IMR-90 (cell line): ENCODE results near the gene ZBED1. TPM values are rescaled to one million over a fixed set of nuclear protein-coding genes. Genes with fewer than 3 reads are reported as not detected.

Experiments used
- ATAC-seq: fragments of 200-7000 bp; cut with Tn5 transposase; 2 replicates; pipeline ENCODE4 v1.9.1; 2020; ENCODE audit warnings: low read depth, mild to moderate bottlenecking, moderate library complexity
- BruUV-seq: library from RNA; stranded (reverse); fragments of 400-500 nt; replicated peaks from 2 replicates; lab custom pipeline; 2021; lab: Mats Ljungman, UMichigan
- CTCF ChIA-PET: fragments of 300-600 bp; formaldehyde crosslinking; extraction: SDS; loops from one replicate; lab custom pipeline; 2021; ENCODE audit warnings: antibody characterized with exemption; lab: Yijun Ruan, JAX
- POLR2A ChIA-PET: fragments of 300-600 bp; sonication (Branson Sonifier 250); formaldehyde crosslinking; loops from one replicate; lab custom pipeline; 2022; ENCODE audit warnings: antibody characterized with exemption; ENCODE audit not compliant: unreplicated experiment; lab: Charles Lee
- DNase-seq: peaks from one replicate; pipeline ENCODE4 v3.0.0; 2013
- H2AFZ ChIP-seq: replicated peaks from 2 replicates; pipeline ENCODE3; 2013; ENCODE audit warnings: low read length, mild to moderate bottlenecking; ENCODE audit not compliant: poor library complexity
- H2AK5ac ChIP-seq: 2 replicates; pipeline ENCODE4 v1.6.1; 2013; ENCODE audit warnings: low read depth, low read length, inconsistent platforms
- H2AK9ac ChIP-seq: replicated peaks from 2 replicates; pipeline ENCODE3; 2013; ENCODE audit warnings: mild to moderate bottlenecking, low read depth, low read length, moderate library complexity; ENCODE audit not compliant: poor library complexity
- H2BK120ac ChIP-seq: 2 replicates; pipeline ENCODE4 v1.6.1; 2013; ENCODE audit warnings: low read depth, low read length, inconsistent platforms
- H2BK15ac ChIP-seq: 3 replicates; pipeline ENCODE4 v1.6.1; 2013; ENCODE audit warnings: low read depth, low read length, inconsistent platforms
- H2BK20ac ChIP-seq: 2 replicates; pipeline ENCODE4 v1.6.1; 2013; ENCODE audit warnings: low read depth, mild to moderate bottlenecking, inconsistent platforms, low read length, moderate library complexity
- H2BK5ac ChIP-seq: 2 replicates; pipeline ENCODE4 v1.6.1; 2013; ENCODE audit warnings: mild to moderate bottlenecking, low read depth, low read length, inconsistent platforms; ENCODE audit not compliant: poor library complexity, severe bottlenecking
- H3K14ac ChIP-seq: replicated peaks from 2 replicates; pipeline ENCODE4 v1.6.1; 2013; ENCODE audit warnings: low read depth, low read length, inconsistent platforms
- H3K18ac ChIP-seq: 2 replicates; pipeline ENCODE4 v1.6.1; 2013; ENCODE audit warnings: low read depth, low read length, control low read depth
- H3K23ac ChIP-seq: 2 replicates; pipeline ENCODE4 v1.6.1; 2013; ENCODE audit warnings: low read depth, low read length, inconsistent platforms
- H3K27ac ChIP-seq: 2 replicates; pipeline ENCODE4 v1.5.1; 2013; ENCODE audit warnings: mild to moderate bottlenecking, control low read depth, low read length; ENCODE audit not compliant: insufficient read depth
- H3K27me3 ChIP-seq: 2 replicates; pipeline ENCODE4 v1.6.1; 2013; ENCODE audit warnings: low read length; ENCODE audit not compliant: control insufficient read depth, insufficient read depth
- H3K36me3 ChIP-seq: 2 replicates; pipeline ENCODE4 v1.6.1; 2013; ENCODE audit warnings: low read length, mixed read lengths; ENCODE audit not compliant: control insufficient read depth, insufficient read depth
- H3K4ac ChIP-seq: 2 replicates; pipeline ENCODE4 v1.6.1; 2013; ENCODE audit warnings: low read depth, low read length, inconsistent platforms
- H3K4me1 ChIP-seq: 2 replicates; pipeline ENCODE4 v1.6.1; 2013; ENCODE audit warnings: low read length, mixed read lengths; ENCODE audit not compliant: control insufficient read depth, insufficient read depth
- H3K4me2 ChIP-seq: 2 replicates; pipeline ENCODE4 v1.6.1; 2013; ENCODE audit warnings: low read depth, mild to moderate bottlenecking, control low read depth, low read length, moderate library complexity
- H3K4me3 ChIP-seq: 2 replicates; pipeline ENCODE4 v1.5.1; 2013; ENCODE audit warnings: low read depth, mild to moderate bottlenecking, control low read depth, low read length, moderate library complexity; ENCODE audit not compliant: insufficient read depth
- H3K56ac ChIP-seq: 2 replicates; pipeline ENCODE4 v1.6.1; 2013; ENCODE audit warnings: low read length, inconsistent platforms; ENCODE audit not compliant: insufficient read depth; ENCODE audit errors: extremely low read depth
- H3K79me1 ChIP-seq, 2 experiments: 2 replicates each; pipeline ENCODE4 v1.6.1; 2013; ENCODE audit warnings: low read length in 2 of 2, inconsistent platforms in 1 of 2, low read depth in 1 of 2
- H3K9ac ChIP-seq: 2 replicates; pipeline ENCODE4 v1.6.1; 2013; ENCODE audit warnings: low read depth, low read length, control low read depth
- H3K9me1 ChIP-seq: 2 replicates; pipeline ENCODE4 v1.6.1; 2013; ENCODE audit warnings: low read length, inconsistent platforms; ENCODE audit not compliant: insufficient read depth
- H3K9me3 ChIP-seq: 2 replicates; pipeline ENCODE4 v1.6.1; 2013; ENCODE audit warnings: low read length; ENCODE audit not compliant: control insufficient read depth, insufficient read depth
- H4K20me1 ChIP-seq: 2 replicates; pipeline ENCODE4 v1.6.1; 2013; ENCODE audit warnings: low read length, inconsistent platforms; ENCODE audit not compliant: insufficient read depth
- H4K5ac ChIP-seq: 2 replicates; pipeline ENCODE4 v1.6.1; 2013; ENCODE audit warnings: mild to moderate bottlenecking, low read depth, low read length, control low read depth
- H4K8ac ChIP-seq, 2 experiments: 2 replicates each; pipeline ENCODE4 v1.6.1; 2013; ENCODE audit warnings: low read depth in 2 of 2, low read length in 2 of 2, control low read depth in 1 of 2, inconsistent platforms in 1 of 2
- H4K91ac ChIP-seq: 2 replicates; pipeline ENCODE4 v1.6.1; 2013; ENCODE audit warnings: low read depth, low read length, inconsistent platforms; ENCODE audit not compliant: insufficient read depth
- CEBPB ChIP-seq: IDR thresholded peaks from 2 replicates; pipeline ENCODE4 v1.6.1; 2012; ENCODE audit warnings: low read depth, low read length, improper control_type of control experiment
- CHD1 ChIP-seq: IDR thresholded peaks from 2 replicates; pipeline ENCODE4 v1.6.1; 2012; ENCODE audit warnings: low read depth, low read length, improper control_type of control experiment
- CTCF ChIP-seq: conservative IDR thresholded peaks from 2 replicates; pipeline ENCODE4 v1.5.1; 2012; ENCODE audit warnings: mild to moderate bottlenecking, low read depth, low read length, improper control_type of control experiment
- FOS ChIP-seq: fragments of 150-350 bp; IDR thresholded peaks from 2 replicates; pipeline ENCODE4 v1.6.1; 2016; ENCODE audit warnings: low read depth, low read length
- MAZ ChIP-seq: IDR thresholded peaks from 2 replicates; pipeline ENCODE4 v1.6.1; 2012; ENCODE audit warnings: low read depth, mild to moderate bottlenecking, low read length, improper control_type of control experiment, moderate library complexity, borderline replicate concordance
- WGBS, 2 experiments: methylation state at CpG; one replicate each; pipeline versions ENCODE4 v1.1.5 to v1.1.7; 2013; ENCODE audit warnings: missing lambda C conversion rate in 2 of 2; ENCODE audit not compliant: insufficient read length in 1 of 2; ENCODE audit errors: extremely low coverage in 2 of 2; 5-methylcytosine and 5-hydroxymethylcytosine counted together
- dilution Hi-C: fragments of 300-500 bp; cut with HindIII; formaldehyde crosslinking; loops from one replicate; pipeline ENCODE4 v1.14.3; 2018; ENCODE audit warnings: low sequenced_read_pairs; ENCODE audit not compliant: unreplicated experiment
- in situ Hi-C: fragments of 300-500 bp; cut with MboI; formaldehyde crosslinking; loops from 3 replicates; pipeline ENCODE4 v1.14.3; 2019; ENCODE audit warnings: low sequenced_read_pairs, inconsistent platforms, mixed read lengths
- intact Hi-C: fragments of 100-400 bp; cut with micrococcal nuclease; formaldehyde crosslinking; loops from 2 replicates; pipeline ENCODE4 v1.10.0; 2022
- polyA plus RNA-seq, 3 experiments: library from polyadenylated mRNA; depleted of rRNA; stranded (reverse); fragments of >200 nt; gene quantifications; 2 replicates each; pipeline ENCODE4 v1.2.3, GENCODE V29; 2012; ENCODE audit warnings: low replicate concordance in 1 of 3
- total RNA-seq: library from RNA; depleted of rRNA; stranded (reverse); fragments of >200 nt; gene quantifications from 2 replicates; pipeline ENCODE4 v1.2.3, GENCODE V29; 2012

Gene ZBED1
- total and polyA plus RNA-seq, 2 of the 4 experiments (the other 2 are of a cell fraction): 13.1 to 21.5 TPM

DNA sequence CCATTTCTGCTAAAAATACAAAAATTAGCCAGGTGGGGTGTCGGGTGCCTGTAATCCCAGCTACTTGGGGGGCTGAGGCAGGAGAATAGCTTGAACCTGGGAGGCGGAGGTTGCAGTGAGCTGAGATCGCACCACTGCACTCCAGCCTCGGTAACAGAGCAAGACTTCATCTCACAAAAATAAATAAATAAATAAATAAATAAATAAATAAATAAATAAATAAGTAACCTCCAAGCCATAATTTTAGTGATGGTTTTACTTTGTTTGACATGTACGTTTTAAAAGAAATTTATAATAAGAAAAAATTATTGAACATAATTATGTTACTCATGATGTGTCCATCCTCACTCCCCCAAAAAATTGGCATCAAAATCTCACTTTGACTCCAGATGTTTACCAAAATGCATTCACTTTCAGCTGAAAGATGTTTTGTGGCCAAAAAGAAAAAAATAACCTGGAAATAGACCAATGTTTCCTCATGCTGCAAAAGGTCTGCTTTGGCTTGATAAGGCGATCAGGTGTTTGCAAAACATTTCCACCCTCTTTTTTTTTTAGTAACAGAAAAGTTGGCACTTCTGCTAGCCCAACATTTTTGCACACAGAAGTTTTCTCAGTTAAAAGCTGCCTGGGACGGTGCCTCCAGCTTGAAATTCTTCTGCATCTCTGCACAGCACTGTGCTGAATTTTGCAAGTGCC is 42.2 kb upstream of the ZBED1 start:
- Histone ChIP-seq H4K91ac (no peak overlapping the region), H3K4me2 (no peak overlapping the region), H3K27me3 (peaks cover 6% of the 10 kb centered on the region; the same call in 1 of the 2 replicates), H3K36me3 (no peaks in the 10 kb centered on the region), H3K9me3 (peaks cover 2% of the 10 kb centered on the region; the same call in 1 of the 2 replicates), H2AFZ (no peak overlapping the region), H2BK120ac (no peak overlapping the region), H3K4ac (no peak overlapping the region), H3K9me1 (no peaks in the 10 kb centered on the region), H2AK5ac (no peak overlapping the region), H3K4me1 (no peaks in the 10 kb centered on the region), H3K4me3 (no peak overlapping the region), H3K9ac (no peak overlapping the region), H3K23ac (no peak overlapping the region), H2AK9ac (no peak overlapping the region), H3K79me1 (no peaks in the 10 kb centered on the region), H2BK20ac (no peak overlapping the region), H4K20me1 (no peaks in the 10 kb centered on the region), H3K27ac (no peak overlapping the region), H2BK5ac (no peak overlapping the region), H4K8ac (no peak overlapping the region), H3K18ac (no peak overlapping the region), H3K14ac (no peak overlapping the region), H3K56ac (no peak overlapping the region), H4K5ac (no peak overlapping the region), H2BK15ac (no peak overlapping the region)
- BruUV-seq: no TSS peak
- intact Hi-C loops: no loop called here
- ATAC-seq: no peak
- DNase-seq: no peak
- in situ Hi-C loops: no loop called here
- dilution Hi-C loops: no loop called here
- WGBS, 2 experiments: 29% methylated on average over 1 of the region's 7 CpGs; no CpG with 5 or more reads in 1 of the 2 experiments
- no peak for TF ChIP-seq CTCF
- TF ChIP-seq CHD1: no peak
- no peak for TF ChIP-seq MAZ
- no peak for TF ChIP-seq CEBPB
- no peak for TF ChIP-seq FOS
- POLR2A ChIA-PET: no interaction called here
- CTCF ChIA-PET: no interaction called here
